GM12865 (cell line): ENCODE results near the gene SYT3.
"Not testable (repeated sequence)": the region's sequence is repeated elsewhere in the genome, so short reads cannot be mapped to it uniquely, and the experiment has no call there.

Source experiments
- DNase-seq: peaks from one replicate; pipeline ENCODE4 v3.0.0; 2010; ENCODE audit warnings: low read depth
- H3K4me3 ChIP-seq: 2 replicates; pipeline ENCODE4 v1.5.1; 2011; ENCODE audit warnings: mild to moderate bottlenecking, low read depth, low read length, control low read depth
- TF ChIP-seq, protein P1 (sequence below): IDR thresholded peaks from 2 replicates; pipeline ENCODE4 v1.5.1; 2011; ENCODE audit warnings: low read length, control low read depth, low read depth, inconsistent platforms; ENCODE audit not compliant: insufficient read depth; ENCODE audit errors: missing control alignments

SYT3 gene

GRCh38 chr19:50628551-50628950, 11.1 kb downstream of the SYT3 start:
- TF ChIP-seq, protein P1, sequence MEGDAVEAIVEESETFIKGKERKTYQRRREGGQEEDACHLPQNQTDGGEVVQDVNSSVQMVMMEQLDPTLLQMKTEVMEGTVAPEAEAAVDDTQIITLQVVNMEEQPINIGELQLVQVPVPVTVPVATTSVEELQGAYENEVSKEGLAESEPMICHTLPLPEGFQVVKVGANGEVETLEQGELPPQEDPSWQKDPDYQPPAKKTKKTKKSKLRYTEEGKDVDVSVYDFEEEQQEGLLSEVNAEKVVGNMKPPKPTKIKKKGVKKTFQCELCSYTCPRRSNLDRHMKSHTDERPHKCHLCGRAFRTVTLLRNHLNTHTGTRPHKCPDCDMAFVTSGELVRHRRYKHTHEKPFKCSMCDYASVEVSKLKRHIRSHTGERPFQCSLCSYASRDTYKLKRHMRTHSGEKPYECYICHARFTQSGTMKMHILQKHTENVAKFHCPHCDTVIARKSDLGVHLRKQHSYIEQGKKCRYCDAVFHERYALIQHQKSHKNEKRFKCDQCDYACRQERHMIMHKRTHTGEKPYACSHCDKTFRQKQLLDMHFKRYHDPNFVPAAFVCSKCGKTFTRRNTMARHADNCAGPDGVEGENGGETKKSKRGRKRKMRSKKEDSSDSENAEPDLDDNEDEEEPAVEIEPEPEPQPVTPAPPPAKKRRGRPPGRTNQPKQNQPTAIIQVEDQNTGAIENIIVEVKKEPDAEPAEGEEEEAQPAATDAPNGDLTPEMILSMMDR = no peak
- no peak overlapping the region for H3K4me3 ChIP-seq
- DNase-seq = no peak

DNA sequence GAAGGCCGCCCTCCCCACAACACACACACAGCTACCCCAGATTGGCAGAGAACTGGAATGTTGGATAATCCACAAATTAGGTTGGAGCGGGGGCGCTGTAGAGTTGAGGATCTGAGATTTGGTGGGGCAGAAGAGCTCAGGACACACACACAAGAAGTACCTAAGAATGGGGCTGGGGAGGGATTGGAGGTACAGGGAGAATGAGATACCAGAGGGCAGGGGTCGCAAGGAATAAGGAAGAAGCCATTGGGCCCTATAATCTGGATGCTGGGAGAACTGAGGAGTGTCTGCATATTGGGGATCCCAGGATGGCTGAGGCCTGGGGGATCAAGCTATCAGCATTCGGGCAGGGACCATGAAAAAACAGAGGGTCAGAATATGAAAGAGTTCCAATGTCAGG, 11.5 kb downstream of the SYT3 start:
- H3K4me3 ChIP-seq = no peak overlapping the region
- DNase-seq = no peak
- TF ChIP-seq, protein P1 = no peak

DNA sequence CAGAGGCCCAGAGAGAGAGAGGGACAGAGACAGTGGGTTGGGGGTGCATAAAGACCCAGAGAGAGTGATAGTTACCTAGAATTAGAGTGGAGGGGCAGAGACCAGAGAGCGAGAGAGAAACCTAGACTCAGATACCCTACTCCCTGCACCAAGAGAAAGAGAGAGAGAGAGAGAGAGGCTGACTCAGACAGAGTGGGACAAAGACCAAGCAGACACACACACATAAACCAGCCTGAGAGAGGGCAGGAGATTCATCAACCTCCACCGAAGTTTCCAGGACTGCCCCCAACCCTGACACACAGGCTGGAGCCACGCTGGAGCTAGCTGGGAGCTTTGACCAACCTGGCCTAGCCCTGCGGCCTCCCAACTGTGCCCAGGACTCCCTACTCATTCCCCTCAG, 12.9 kb downstream of the SYT3 start:
- DNase-seq = no peak
- TF ChIP-seq, protein P1 = no peak
- no peak overlapping the region for H3K4me3 ChIP-seq

- TF ChIP-seq, protein P1 = no peak
- no peak overlapping the region for H3K4me3 ChIP-seq
- DNase-seq = no peak
Observed at GRCh38 chr19:50626011-50626410, 13.7 kb downstream of the SYT3 start.

- TF ChIP-seq, protein P1 = no peak
- H3K4me3 ChIP-seq = no peak overlapping the region
- DNase-seq = no peak
Observed at GRCh38 chr19:50624949-50625600, 14.6 kb downstream of the SYT3 start.

DNA sequence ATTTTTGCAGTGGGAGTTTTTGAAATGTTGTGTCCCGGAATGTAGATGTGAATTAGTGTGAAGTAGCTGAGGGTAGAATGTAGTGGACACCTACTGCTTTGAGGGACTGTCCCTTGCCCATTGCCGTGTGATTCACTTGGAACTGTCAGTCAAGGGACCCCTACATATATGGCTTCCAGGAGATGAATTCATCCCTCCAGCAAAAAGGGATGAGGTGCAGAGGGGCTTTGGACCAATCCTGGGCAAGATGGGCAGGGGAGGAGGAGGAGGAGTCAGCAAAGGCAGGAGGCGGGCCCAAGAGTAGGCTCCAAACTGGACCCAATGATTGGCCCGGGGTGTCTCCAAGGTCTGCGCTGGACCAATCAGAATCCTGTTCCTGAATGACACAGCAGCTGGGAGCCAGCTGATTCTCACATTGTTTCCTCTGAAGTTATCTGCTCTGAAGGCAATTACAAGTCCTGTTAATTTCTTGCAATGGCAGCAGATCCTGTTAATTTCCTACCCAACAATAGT, 19.2 kb downstream of the SYT3 start:
- DNase-seq, H3K4me3 ChIP-seq: not testable (repeated sequence)

GRCh38 chr19:50619184-50619583, 20.5 kb downstream of the SYT3 start:
- H3K4me3 ChIP-seq, DNase-seq: not testable (repeated sequence)

GRCh38 chr19:50618379-50618778, 21.3 kb downstream of the SYT3 start:
- DNase-seq, H3K4me3 ChIP-seq: not testable (repeated sequence)

- DNase-seq, H3K4me3 ChIP-seq: not testable (repeated sequence)
Observed at GRCh38 chr19:50612504-50613404, 26.9 kb downstream of the SYT3 start.
